ENCODE measurements around the gene CDC42SE1.
"Not testable (repeated sequence)": the region's sequence is repeated elsewhere in the genome, so short reads cannot be mapped to it uniquely, and the experiment has no call there.

Gene CDC42SE1

GRCh38 chr1:151059109-151060006, at the start of gene CDC42SE1:
CDC42SE1 (minus strand) TSS chr1:151059622; CDS start chr1:151055730, 3,892 bp downstream.
- DNase-seq: peak; percentile 91

- DNase-seq: no peak
Observed at GRCh38 chr1:151108331-151108730, 48.9 kb upstream of the CDC42SE1 start.

- DNase-seq: no peak
Observed at GRCh38 chr1:151106894-151107293, 47.5 kb upstream of the CDC42SE1 start.

- DNase-seq: no peak
Observed at GRCh38 chr1:151104630-151105029, 45.2 kb upstream of the CDC42SE1 start.

GRCh38 chr1:151098126-151098525, 38.7 kb upstream of the CDC42SE1 start:
- DNase-seq: no peak

GRCh38 chr1:151097426-151097825, 38.0 kb upstream of the CDC42SE1 start:
- DNase-seq: not testable (repeated sequence)

GRCh38 chr1:151085953-151086559, 26.6 kb upstream of the CDC42SE1 start:
- DNase-seq: no peak

GRCh38 chr1:151072224-151072623, 12.8 kb upstream of the CDC42SE1 start:
- DNase-seq: no peak

GRCh38 chr1:151070474-151071276, 11.3 kb upstream of the CDC42SE1 start, which contains the start of gene GABPB2:
GABPB2 (plus strand) TSS chr1:151070761; CDS start chr1:151088190, 17,429 bp downstream.
- DNase-seq: peak; percentile 96

GRCh38 chr1:151069103-151069486, 9.7 kb upstream of the CDC42SE1 start:
- no peak for DNase-seq

- no peak for DNase-seq
Observed at GRCh38 chr1:151067185-151067584, 7.8 kb upstream of the CDC42SE1 start.

- DNase-seq: no peak
Observed at GRCh38 chr1:151065089-151065645, 5.7 kb upstream of the CDC42SE1 start.

GRCh38 chr1:151062741-151063371, 3.4 kb upstream of the CDC42SE1 start:
- no peak for DNase-seq

GRCh38 chr1:151061704-151062103, 2.3 kb upstream of the CDC42SE1 start:
- no peak for DNase-seq

GRCh38 chr1:151060657-151061421, 1.4 kb upstream of the CDC42SE1 start:
- no peak for DNase-seq

- peak; percentile 83 for DNase-seq
Observed at GRCh38 chr1:151060007-151060656, 710 bp upstream of the CDC42SE1 start, which contains the start of gene MLLT11. MLLT11 (plus strand) TSS chr1:151060397; CDS start chr1:151067225, 6,828 bp downstream.

- peak; percentile 68 for DNase-seq
Observed at GRCh38 chr1:151058692-151059091, 730 bp downstream of the CDC42SE1 start.

- no peak for DNase-seq
Observed at GRCh38 chr1:151056149-151056548, 3.3 kb downstream of the CDC42SE1 start.

- no peak for DNase-seq
Observed at GRCh38 chr1:151055581-151055980, 3.8 kb downstream of the CDC42SE1 start.

- no peak for DNase-seq
Observed at GRCh38 chr1:151054971-151055547, 4.4 kb downstream of the CDC42SE1 start.
